K562 (cell line): Measurements from ENCODE around the gene AFDN. TPM values are rescaled to one million over a fixed set of nuclear protein-coding genes. Genes with fewer than 3 reads are reported as not detected.

ENCODE experiments used
- BRD9 ChIP-seq: fragments of 450-650 bp; IDR thresholded peaks from 2 replicates; pipeline ENCODE4 v1.6.1; 2018; ENCODE audit warnings: low read depth; ENCODE audit not compliant: partially characterized antibody
- DACH1 ChIP-seq: fragments of 450-650 bp; IDR thresholded peaks from 2 replicates; pipeline ENCODE4 v1.6.1; 2018; ENCODE audit not compliant: partially characterized antibody
- E2F3 ChIP-seq: fragments of 250-450 bp; sonication (Bioruptor Pico); IDR thresholded peaks from 2 replicates; pipeline ENCODE4 v1.4.0; 2020; ENCODE audit warnings: mild to moderate bottlenecking
- ETV1 ChIP-seq: fragments of 450-650 bp; conservative IDR thresholded peaks from 2 replicates; pipeline ENCODE4 v1.6.1; 2016; ENCODE audit warnings: missing genetic modification characterization, control low read depth, low read depth, missing compliant biosample characterization
- FOS ChIP-seq: IDR thresholded peaks from 3 replicates; pipeline ENCODE4 v1.6.1; 2011; ENCODE audit not compliant: insufficient read length; ENCODE audit errors: extremely low read depth
- MEF2D ChIP-seq: conservative IDR thresholded peaks from 2 replicates; pipeline ENCODE4 v1.6.1; 2016; ENCODE audit warnings: low read depth, missing genetic modification characterization, missing compliant biosample characterization
- MYC ChIP-seq, 2 experiments: fragments of 250-450 bp in 1 of 2; sonication (Bioruptor Pico) in 1 of 2; IDR thresholded peaks; 2 replicates each; pipeline versions ENCODE4 v1.5.1 to v1.6.1; 2012 to 2021; ENCODE audit warnings: low read depth in 2 of 2, borderline replicate concordance in 1 of 2, improper control_type of control experiment in 1 of 2, low read length in 1 of 2, mild to moderate bottlenecking in 1 of 2, moderate library complexity in 1 of 2
- POLR2AphosphoS2 ChIP-seq: IDR thresholded peaks from 2 replicates; pipeline ENCODE4 v1.6.1; 2012; ENCODE audit warnings: low read length, improper control_type of control experiment
- SMARCB1 ChIP-seq: IDR thresholded peaks from 2 replicates; pipeline ENCODE4 v1.6.1; 2011; ENCODE audit warnings: improper control_type of control experiment, low read depth; ENCODE audit not compliant: insufficient read length
- SREBF1 ChIP-seq: fragments of 150-350 bp; IDR thresholded peaks from 2 replicates; pipeline ENCODE4 v1.6.1; 2014; ENCODE audit warnings: antibody characterized with exemption, low read depth, low read length, borderline replicate concordance
- TEAD4 ChIP-seq, 2 experiments: sonication (generic) in 1 of 2; formaldehyde crosslinking in 1 of 2; IDR thresholded peaks; 2 replicates each; pipeline versions ENCODE4 v1.6.1 to v1.8.0; 2012 to 2022; ENCODE audit warnings: borderline replicate concordance in 1 of 2, inconsistent platforms in 1 of 2, low read length in 1 of 2, mild to moderate bottlenecking in 1 of 2, missing genetic modification reagents in 1 of 2
- ZBTB40 ChIP-seq, 2 experiments: fragments of 450-650 bp in 1 of 2; sonication (generic) in 1 of 2; formaldehyde crosslinking in 1 of 2; IDR thresholded peaks; 2 replicates each; pipeline versions ENCODE4 v1.7.1 to v1.9.0; 2016 to 2022; ENCODE audit warnings: inconsistent platforms in 1 of 2, mild to moderate bottlenecking in 1 of 2, missing genetic modification reagents in 1 of 2
- ZNF311 ChIP-seq: fragments of 250-450 bp; sonication (Bioruptor Pico); IDR thresholded peaks from 2 replicates; pipeline ENCODE4 v1.4.0; 2020; ENCODE audit warnings: mild to moderate bottlenecking, moderate library complexity
- ZNF436 ChIP-seq: fragments of 250-450, 450-650 bp; sonication (Bioruptor Pico); formaldehyde crosslinking; IDR thresholded peaks from 2 replicates; pipeline ENCODE4 v1.7.0; 2020; ENCODE audit warnings: mild to moderate bottlenecking
- ZNF584 ChIP-seq: fragments of 200-800 bp; sonication (Bioruptor generic); IDR thresholded peaks from 2 replicates; pipeline ENCODE4 v1.6.1; 2016; ENCODE audit warnings: low read depth, mild to moderate bottlenecking, missing genetic modification characterization, missing compliant biosample characterization
- ZNF785 ChIP-seq: fragments of 250-450 bp; sonication (Bioruptor Pico); IDR thresholded peaks from 2 replicates; pipeline ENCODE4 v1.4.0; 2020; ENCODE audit warnings: mild to moderate bottlenecking
- polyA plus RNA-seq, 8 experiments: library from polyadenylated mRNA; depleted of rRNA in 4 of 8; stranded (reverse) in 5 of 8; unstranded in 3 of 8; fragments of >200 nt; fragmentation: Nextera tagmentation in 2 of 8; fragmentation: Illumina TruSeq in 1 of 8; extraction: Ambion mirVana in 2 of 8; extraction: Trizol in 1 of 8; gene quantifications; 2 replicates each; pipeline versions ENCODE4 v1.2.1 to v1.2.3, GENCODE V29; 2011 to 2014; ENCODE audit warnings: inconsistent platforms in 1 of 8, missing spikeins in 1 of 8
- total RNA-seq, 7 experiments: library from RNA; depleted of rRNA in 6 of 7; stranded (reverse); fragments of >200 nt in 6 of 7; fragmentation: Illumina TruSeq in 2 of 7; extraction: Trizol in 2 of 7; gene quantifications; 2 replicates each; pipeline versions ENCODE4 v1.2.1 to v1.2.3, GENCODE V29; 2011 to 2021; ENCODE audit warnings: low replicate concordance in 1 of 7
- TF ChIP-seq, protein P1 (sequence below): fragments of 250-450 bp; sonication (Bioruptor Pico); IDR thresholded peaks from 2 replicates; pipeline ENCODE4 v1.8.0; 2021; ENCODE audit warnings: mild to moderate bottlenecking, moderate library complexity

AFDN gene
- total and polyA plus RNA-seq, 9 of the 15 experiments (the other 6 are each of a cell fraction or from before 2014, with no cell fraction given) = 7.2 to 129 (median 105) TPM

GRCh38 chr6:167855825-167856425 lies 29.2 kb downstream of the AFDN start (continued):
- TF ChIP-seq ZBTB40 (IDR thresholded peaks at IDR 0.05) = 0 out of 2 replicates have a peak, but pooled peaks have one; percentile 6
- no peak for TF ChIP-seq ZBTB40 (CRISPR knock-in tag; IDR thresholded peaks at IDR 0.05)
- no peak for TF ChIP-seq ZNF436 (CRISPR knock-in tag)
- peak; percentile 63 for TF ChIP-seq FOS
- peak; percentile 59 for TF ChIP-seq DACH1
- no peak for TF ChIP-seq POLR2AphosphoS2
- TF ChIP-seq, protein P1, sequence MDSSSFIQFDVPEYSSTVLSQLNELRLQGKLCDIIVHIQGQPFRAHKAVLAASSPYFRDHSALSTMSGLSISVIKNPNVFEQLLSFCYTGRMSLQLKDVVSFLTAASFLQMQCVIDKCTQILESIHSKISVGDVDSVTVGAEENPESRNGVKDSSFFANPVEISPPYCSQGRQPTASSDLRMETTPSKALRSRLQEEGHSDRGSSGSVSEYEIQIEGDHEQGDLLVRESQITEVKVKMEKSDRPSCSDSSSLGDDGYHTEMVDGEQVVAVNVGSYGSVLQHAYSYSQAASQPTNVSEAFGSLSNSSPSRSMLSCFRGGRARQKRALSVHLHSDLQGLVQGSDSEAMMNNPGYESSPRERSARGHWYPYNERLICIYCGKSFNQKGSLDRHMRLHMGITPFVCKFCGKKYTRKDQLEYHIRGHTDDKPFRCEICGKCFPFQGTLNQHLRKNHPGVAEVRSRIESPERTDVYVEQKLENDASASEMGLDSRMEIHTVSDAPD (CRISPR knock-in tag) = no peak
- TF ChIP-seq ZNF785 (CRISPR knock-in tag) = no peak
- TF ChIP-seq BRD9 = peak; percentile 60
- TF ChIP-seq SREBF1 = no peak
- TF ChIP-seq MEF2D (tag) = peak; percentile 97
- peak; percentile 68 for TF ChIP-seq TEAD4 (IDR thresholded peaks at IDR 0.05; ENCODE audit: low read length)
- TF ChIP-seq TEAD4 (CRISPR knock-in tag; IDR thresholded peaks at IDR 0.05; ENCODE audit: borderline replicate concordance) = no peak
- no peak for TF ChIP-seq E2F3 (CRISPR knock-in tag)
- TF ChIP-seq ZNF584 = no peak
- no peak for TF ChIP-seq ZNF311 (CRISPR knock-in tag)
- TF ChIP-seq MYC (IDR thresholded peaks at IDR 0.05; ENCODE audit: low read depth, low read length) = peak; percentile 82
- TF ChIP-seq MYC (CRISPR knock-in tag; IDR thresholded peaks at IDR 0.05; ENCODE audit: borderline replicate concordance, low read depth) = no peak
- TF ChIP-seq SMARCB1 = peak; percentile 91
- 0 out of 2 replicates have a peak, but pooled peaks have one; percentile 44 for TF ChIP-seq ETV1
